Left ventricle myocardium inferior (tissue), 1 donor: ENCODE results near the gene EFCAB11. TPM values are rescaled to one million over a fixed set of nuclear protein-coding genes. Genes with fewer than 3 reads are reported as not detected.

ENCODE experiments used
- DNase-seq: peaks from one replicate; pipeline ENCODE4 v3.0.0-alpha.2; 2020
- H3K27ac ChIP-seq: fragments of 200-600 bp; replicated peaks from 2 replicates; pipeline ENCODE4 v1.8.0; 2021
- H3K27me3 ChIP-seq: fragments of 200-600 bp; 2 replicates; pipeline ENCODE4 v1.8.0; 2021; ENCODE audit warnings: low read depth
- H3K36me3 ChIP-seq: fragments of 200-600 bp; 2 replicates; pipeline ENCODE4 v1.8.0; 2021
- H3K4me1 ChIP-seq: fragments of 200-600 bp; 2 replicates; pipeline ENCODE4 v1.8.0; 2021
- H3K4me3 ChIP-seq: fragments of 200-600 bp; 2 replicates; pipeline ENCODE4 v1.8.0; 2021; ENCODE audit warnings: mild to moderate bottlenecking, moderate library complexity
- H3K9me3 ChIP-seq: fragments of 200-600 bp; replicated peaks from 2 replicates; pipeline ENCODE4 v1.8.0; 2021
- intact Hi-C: fragments of 100-400 bp; cut with micrococcal nuclease; formaldehyde crosslinking; loops from one replicate; pipeline ENCODE4 v1.11.0; 2022
- total RNA-seq: library from RNA; stranded (reverse); fragmentation: NEBNext Ultra II Directional; extraction: Animal tissue kit (Norgen Biotek cat#: 25700); gene quantifications from one replicate; pipeline ENCODE4 v1.2.1, GENCODE V29; 2021
- TF ChIP-seq, protein P1 (sequence below): fragments of 200-600 bp; IDR thresholded peaks from 2 replicates; pipeline ENCODE4 v1.8.0; 2021; ENCODE audit warnings: antibody characterized with exemption, mild to moderate bottlenecking, borderline replicate concordance
- donor health status: DM: no; HTN: yes; CAD: no; lungs with severe emphysema.

Gene EFCAB11
- total RNA-seq, 1 donor from 2014 or later, result 2.2 TPM

- intact Hi-C loops, result no loop called here
- no peak for DNase-seq
- Histone ChIP-seq H3K27ac (no peak overlapping the region), H3K9me3 (no peaks in the 10 kb centered on the region), H3K36me3 (no peaks in the 10 kb centered on the region), H3K27me3 (no peaks in the 10 kb centered on the region), H3K4me1 (no peaks in the 10 kb centered on the region), H3K4me3 (no peak overlapping the region)
- TF ChIP-seq, protein P1, sequence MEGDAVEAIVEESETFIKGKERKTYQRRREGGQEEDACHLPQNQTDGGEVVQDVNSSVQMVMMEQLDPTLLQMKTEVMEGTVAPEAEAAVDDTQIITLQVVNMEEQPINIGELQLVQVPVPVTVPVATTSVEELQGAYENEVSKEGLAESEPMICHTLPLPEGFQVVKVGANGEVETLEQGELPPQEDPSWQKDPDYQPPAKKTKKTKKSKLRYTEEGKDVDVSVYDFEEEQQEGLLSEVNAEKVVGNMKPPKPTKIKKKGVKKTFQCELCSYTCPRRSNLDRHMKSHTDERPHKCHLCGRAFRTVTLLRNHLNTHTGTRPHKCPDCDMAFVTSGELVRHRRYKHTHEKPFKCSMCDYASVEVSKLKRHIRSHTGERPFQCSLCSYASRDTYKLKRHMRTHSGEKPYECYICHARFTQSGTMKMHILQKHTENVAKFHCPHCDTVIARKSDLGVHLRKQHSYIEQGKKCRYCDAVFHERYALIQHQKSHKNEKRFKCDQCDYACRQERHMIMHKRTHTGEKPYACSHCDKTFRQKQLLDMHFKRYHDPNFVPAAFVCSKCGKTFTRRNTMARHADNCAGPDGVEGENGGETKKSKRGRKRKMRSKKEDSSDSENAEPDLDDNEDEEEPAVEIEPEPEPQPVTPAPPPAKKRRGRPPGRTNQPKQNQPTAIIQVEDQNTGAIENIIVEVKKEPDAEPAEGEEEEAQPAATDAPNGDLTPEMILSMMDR, result no peak
These were observed 147.4 kb downstream of the EFCAB11 start for GRCh38 chr14:89807151-89807550.

DNA sequence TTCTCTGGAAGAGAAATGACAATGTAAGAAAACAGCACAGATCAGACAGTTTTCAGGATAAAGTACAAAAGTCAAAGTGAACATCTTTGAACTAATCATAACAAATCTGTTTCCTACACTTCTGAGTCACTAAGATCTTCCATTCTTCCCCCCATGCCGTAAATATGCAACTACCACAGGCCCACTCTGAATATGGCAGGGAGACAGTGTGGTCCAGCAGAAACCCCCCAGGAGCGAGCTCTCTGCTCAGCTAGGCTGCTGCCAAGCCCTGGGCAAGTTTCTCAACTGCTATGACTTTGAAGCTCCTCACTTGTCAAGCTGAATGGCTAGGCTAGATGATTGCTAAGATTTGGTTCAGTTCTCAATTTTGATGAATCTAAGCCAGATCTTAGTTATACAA lies 148.1 kb downstream of the EFCAB11 start:
- intact Hi-C loops, result no loop called here

DNA sequence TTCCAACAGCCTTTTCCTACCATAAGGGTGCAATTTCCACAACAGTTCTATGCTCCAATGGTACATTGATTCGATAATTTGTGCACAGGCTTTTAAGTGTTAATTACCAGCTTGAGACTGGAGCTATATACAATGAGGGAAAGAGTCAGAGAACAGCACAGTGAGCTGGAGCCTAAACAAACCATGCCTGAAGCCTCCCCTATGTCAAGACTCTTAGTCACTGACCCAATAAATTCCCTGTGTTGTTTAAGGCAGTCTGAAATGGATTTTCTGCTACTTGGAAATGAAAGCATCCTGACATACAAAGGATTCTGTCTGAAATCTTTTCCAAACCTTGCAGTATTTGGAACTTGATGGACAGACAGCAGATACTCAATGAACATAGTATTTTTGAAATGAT lies 149.0 kb downstream of the EFCAB11 start:
- Histone ChIP-seq H3K9me3 (no peaks in the 10 kb centered on the region), H3K4me1 (no peaks in the 10 kb centered on the region), H3K27ac (no peak overlapping the region), H3K27me3 (no peaks in the 10 kb centered on the region), H3K36me3 (no peaks in the 10 kb centered on the region), H3K4me3 (no peak overlapping the region)
- DNase-seq, result no peak
- intact Hi-C loops, result no loop called here
- TF ChIP-seq, protein P1, result no peak

More for the DNA sequence above, 148.1 kb downstream of the EFCAB11 start:
- DNase-seq, result no peak
- H3K9me3 ChIP-seq, result no peaks in the 10 kb centered on the region
- no peaks in the 10 kb centered on the region for H3K4me1 ChIP-seq
- H3K27me3 ChIP-seq, result no peaks in the 10 kb centered on the region
- H3K4me3 ChIP-seq, result no peak overlapping the region
- TF ChIP-seq, protein P1, result no peak
- H3K27ac ChIP-seq, result no peak overlapping the region
- no peaks in the 10 kb centered on the region for H3K36me3 ChIP-seq

- H3K9me3 ChIP-seq, result no peaks in the 10 kb centered on the region
- intact Hi-C loops, result no loop called here
- TF ChIP-seq, protein P1, result no peak
These were observed 151.0 kb downstream of the EFCAB11 start for GRCh38 chr14:89803542-89803941.

GRCh38 chr14:89801136-89801535 lies 153.4 kb downstream of the EFCAB11 start:
- Histone ChIP-seq H3K4me3 (no peak overlapping the region), H3K9me3 (no peaks in the 10 kb centered on the region), H3K27ac (no peak overlapping the region), H3K4me1 (no peaks in the 10 kb centered on the region), H3K27me3 (no peaks in the 10 kb centered on the region), H3K36me3 (no peaks in the 10 kb centered on the region)
- DNase-seq, result no peak
- TF ChIP-seq, protein P1, result no peak
- intact Hi-C loops, result no loop called here

More at GRCh38 chr14:89803542-89803941, 151.0 kb downstream of the EFCAB11 start:
- no peaks in the 10 kb centered on the region for H3K36me3 ChIP-seq
- no peak overlapping the region for H3K4me3 ChIP-seq
- no peak overlapping the region for H3K27ac ChIP-seq
- no peaks in the 10 kb centered on the region for H3K27me3 ChIP-seq
- no peaks in the 10 kb centered on the region for H3K4me1 ChIP-seq
- no peak for DNase-seq
